Gastroesophageal sphincter (tissue), 3 donors: ENCODE results near the gene PHLDA1.

Experiments used
- CTCF ChIP-seq, 4 experiments: fragments of 200-600 bp in 2 of 4; fragments of 450-650 bp in 2 of 4; sonication (generic) in 1 of 4; IDR thresholded peaks; one replicate each; pipeline ENCODE4 v1.5.1; 2017 to 2019; ENCODE audit warnings: antibody characterized with exemption in 4 of 4, mild to moderate bottlenecking in 2 of 4, moderate library complexity in 2 of 4
- EP300 ChIP-seq: sonication (generic); formaldehyde crosslinking; IDR thresholded peaks from one replicate; pipeline ENCODE4 v1.6.1; 2017; ENCODE audit warnings: antibody characterized with exemption, mild to moderate bottlenecking
- POLR2A ChIP-seq, 2 donors: fragments of 450-650 bp; IDR thresholded peaks; one replicate each; pipeline ENCODE4 v1.6.1; 2017; ENCODE audit warnings: antibody characterized with exemption in 2 of 2, mild to moderate bottlenecking in 2 of 2, moderate library complexity in 1 of 2

- TF ChIP-seq CTCF (IDR thresholded peaks at IDR 0.05) (no peak), POLR2A (IDR thresholded peaks at IDR 0.05) (no peak), EP300 (no peak)
These were observed 54.7 kb downstream of the PHLDA1 start for GRCh38 chr12:75976913-75977312.
